WI38 (cell line): Measurements from ENCODE around the gene GSTM2.

Experiments used
- H3K4me3 ChIP-seq: 2 replicates; pipeline ENCODE4 v1.5.1; 2011; ENCODE audit warnings: low read depth, mild to moderate bottlenecking, control low read depth, low read length
- CTCF ChIP-seq: IDR thresholded peaks from 2 replicates; pipeline ENCODE4 v1.5.1; 2012; ENCODE audit warnings: low read depth, mild to moderate bottlenecking, control low read depth, low read length

Gene GSTM2

GRCh38 chr1:109626682-109627408 is 41.0 kb upstream of the GSTM2 start:
- no peak for TF ChIP-seq CTCF
- no peak overlapping the region for H3K4me3 ChIP-seq

- H3K4me3 ChIP-seq, result no peak overlapping the region
- TF ChIP-seq CTCF, result no peak
These were observed 40.0 kb upstream of the GSTM2 start for GRCh38 chr1:109627692-109628399.

GRCh38 chr1:109628540-109629321 is 39.1 kb upstream of the GSTM2 start:
- no peak overlapping the region for H3K4me3 ChIP-seq
- no peak for TF ChIP-seq CTCF

- H3K4me3 ChIP-seq, result no peak overlapping the region
- TF ChIP-seq CTCF, result no peak
These were observed 38.4 kb upstream of the GSTM2 start for GRCh38 chr1:109629372-109630030.

- H3K4me3 ChIP-seq, result no peak overlapping the region
- peak; percentile 10; the same call in 1 of the 2 replicates for TF ChIP-seq CTCF
These were observed 37.6 kb upstream of the GSTM2 start for GRCh38 chr1:109630081-109630897.

GRCh38 chr1:109630898-109631512 is 36.9 kb upstream of the GSTM2 start:
- TF ChIP-seq CTCF, result no peak
- H3K4me3 ChIP-seq, result no peak overlapping the region
